Fibroblast of pulmonary artery (primary cell): ENCODE data around the gene ZNF669.
"Not testable (repeated sequence)": the region's sequence is repeated elsewhere in the genome, so short reads cannot be mapped to it uniquely, and the experiment has no call there.

Experiments used
- DNase-seq: peaks from one replicate; pipeline ENCODE4 v3.0.0-alpha.2; 2010; ENCODE audit warnings: low read depth
- H3K4me3 ChIP-seq: replicated peaks from 2 replicates; pipeline ENCODE4 v1.5.1; 2011; ENCODE audit warnings: low read depth, mild to moderate bottlenecking, control low read depth, low read length, moderate library complexity
- CTCF ChIP-seq: IDR thresholded peaks from 2 replicates; pipeline ENCODE4 v1.5.1; 2011; ENCODE audit warnings: mild to moderate bottlenecking, control low read depth, low read length, inconsistent platforms; ENCODE audit errors: missing control alignments

The ZNF669 gene

GRCh38 chr1:247103859-247104591 lies at the start of gene ZNF669:
Gene ZNF669 (minus strand): TSS chr1:247104356. CDS start chr1:247104199, 157 bp downstream.
- DNase-seq = peak; percentile 96
- no peak for TF ChIP-seq CTCF
- H3K4me3 ChIP-seq = peak within 1 kb of the TSS; percentile 95

GRCh38 chr1:247147781-247148180 lies 43.6 kb upstream of the ZNF669 start:
- no peak for DNase-seq
- no peak for TF ChIP-seq CTCF
- no peak overlapping the region for H3K4me3 ChIP-seq

- not testable (repeated sequence) for H3K4me3 ChIP-seq, DNase-seq
These were observed 43.0 kb upstream of the ZNF669 start for GRCh38 chr1:247147120-247147519.

GRCh38 chr1:247146671-247147070 lies 42.5 kb upstream of the ZNF669 start:
- no peak for DNase-seq

GRCh38 chr1:247145279-247145678 lies 41.1 kb upstream of the ZNF669 start:
- no peak for DNase-seq
- TF ChIP-seq CTCF = no peak
- no peak overlapping the region for H3K4me3 ChIP-seq

More at GRCh38 chr1:247146671-247147070, 42.5 kb upstream of the ZNF669 start:
- H3K4me3 ChIP-seq = no peak overlapping the region
- peak; percentile 7 for TF ChIP-seq CTCF

GRCh38 chr1:247139557-247139956 lies 35.4 kb upstream of the ZNF669 start:
- not testable (repeated sequence) for DNase-seq, H3K4me3 ChIP-seq

GRCh38 chr1:247131236-247131635 lies 27.1 kb upstream of the ZNF669 start:
- TF ChIP-seq CTCF = no peak
- DNase-seq = no peak
- H3K4me3 ChIP-seq = no peak overlapping the region

GRCh38 chr1:247127519-247128282 lies 23.5 kb upstream of the ZNF669 start:
- not testable (repeated sequence) for DNase-seq, H3K4me3 ChIP-seq

GRCh38 chr1:247126601-247127000 lies 22.4 kb upstream of the ZNF669 start:
- DNase-seq, H3K4me3 ChIP-seq: not testable (repeated sequence)

GRCh38 chr1:247126166-247126565 lies 22.0 kb upstream of the ZNF669 start:
- not testable (repeated sequence) for DNase-seq, H3K4me3 ChIP-seq
